Measurements from ENCODE around the gene MRPL37. TPM values are rescaled to one million over a fixed set of nuclear protein-coding genes. Genes with fewer than 3 reads are reported as not detected.
"Not testable (repeated sequence)": the region's sequence is repeated elsewhere in the genome, so short reads cannot be mapped to it uniquely, and the experiment has no call there.

Gene MRPL37
- total and polyA plus RNA-seq, 2 of the 4 experiments (the other 2 are of a cell fraction): 42.8 to 132 TPM

DNA sequence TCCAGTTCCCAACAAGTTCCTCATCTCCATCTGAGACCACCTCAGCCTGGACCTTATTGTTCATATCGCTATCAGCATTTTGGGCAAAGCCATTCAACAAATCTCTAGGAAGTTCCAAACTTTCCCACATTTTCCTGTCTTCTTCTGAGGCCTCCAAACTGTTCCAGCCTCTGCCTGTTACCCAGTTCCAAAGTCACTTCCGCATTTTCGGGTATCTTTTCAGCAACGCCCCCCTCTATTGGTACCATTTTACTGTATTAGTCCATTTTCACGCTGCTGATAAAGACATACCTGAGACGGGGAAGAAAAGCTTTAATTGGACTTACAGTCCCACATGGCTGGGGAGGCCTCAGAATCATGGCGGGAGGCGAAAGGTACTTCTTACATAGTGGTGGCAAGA lies 33.6 kb upstream of the MRPL37 start:
- H3K4me1 ChIP-seq (ENCODE audit: control insufficient read depth, insufficient read depth, low read length); H3K4me3 ChIP-seq (ENCODE audit: insufficient read depth, low read depth, low read length); H2BK120ac ChIP-seq (ENCODE audit: low read depth, low read length); H2AFZ ChIP-seq (replicated peaks; ENCODE audit: low read length, poor library complexity); H3K18ac ChIP-seq (ENCODE audit: low read depth, low read length); H3K36me3 ChIP-seq (ENCODE audit: control insufficient read depth, insufficient read depth, low read length); BruUV-seq (replicated peaks); H2AK5ac ChIP-seq (ENCODE audit: low read depth, low read length); dilution Hi-C loops (cut with HindIII; ENCODE audit: low sequenced_read_pairs, unreplicated experiment); H3K4me2 ChIP-seq (ENCODE audit: low read depth, low read length); H3K9ac ChIP-seq (ENCODE audit: low read depth, low read length); H2BK20ac ChIP-seq (ENCODE audit: low read depth, low read length); in situ Hi-C loops (cut with MboI; ENCODE audit: low sequenced_read_pairs); intact Hi-C loops (cut with micrococcal nuclease); H3K9me1 ChIP-seq (ENCODE audit: insufficient read depth, low read length); H3K79me1 ChIP-seq (ENCODE audit: low read depth in 1 of 2, low read length in 2 of 2); H4K5ac ChIP-seq (ENCODE audit: low read depth, low read length); H3K23ac ChIP-seq (ENCODE audit: low read depth, low read length); H2AK9ac ChIP-seq (replicated peaks; ENCODE audit: low read depth, low read length, poor library complexity); H3K14ac ChIP-seq (replicated peaks; ENCODE audit: low read depth, low read length); H2BK5ac ChIP-seq (ENCODE audit: low read depth, low read length, poor library complexity, severe bottlenecking); H3K27me3 ChIP-seq (ENCODE audit: control insufficient read depth, insufficient read depth, low read length); H3K56ac ChIP-seq (ENCODE audit: extremely low read depth, insufficient read depth, low read length); CTCF ChIA-PET; H4K20me1 ChIP-seq (ENCODE audit: insufficient read depth, low read length); H3K27ac ChIP-seq (ENCODE audit: insufficient read depth, low read length); DNase-seq; ATAC-seq (ENCODE audit: low read depth); POLR2A ChIA-PET (ENCODE audit: unreplicated experiment); H3K9me3 ChIP-seq (ENCODE audit: control insufficient read depth, insufficient read depth, low read length); H2BK15ac ChIP-seq (ENCODE audit: low read depth, low read length); H4K8ac ChIP-seq (ENCODE audit: low read depth in 2 of 2, low read length in 2 of 2); H4K91ac ChIP-seq (ENCODE audit: insufficient read depth, low read depth, low read length); H3K4ac ChIP-seq (ENCODE audit: low read depth, low read length): not testable (repeated sequence)
- 100% methylated on average over 3 of the region's 8 CpGs; no CpG with 5 or more reads in 1 of the 2 experiments for WGBS, 2 experiments (ENCODE audit: extremely low coverage in 2 of 2, insufficient read length in 1 of 2)

Measured in IMR-90 (cell line).